Right cardiac atrium (tissue), 5 donors: ENCODE results near the gene ING4. TPM values are rescaled to one million over a fixed set of nuclear protein-coding genes. Genes with fewer than 3 reads are reported as not detected.
A peak's percentile ranks its signal among the peaks of the same experiment; 100 is the strongest.

Experiments
- ATAC-seq, 2 donors: fragments of 200-7000 bp; cut with Tn5 transposase; one replicate each; pipeline versions ENCODE4 v1.8.0 to v1.9.1; 2020; ENCODE audit warnings: moderate library complexity in 2 of 2, mild to moderate bottlenecking in 1 of 2
- DNase-seq, 3 donors: peaks; one replicate each; pipeline ENCODE4 v3.0.0-alpha.2; 2020
- H3K27ac ChIP-seq: one replicate; pipeline ENCODE4 v1.5.1; 2013; ENCODE audit warnings: mild to moderate bottlenecking, low read length, control low read depth, moderate library complexity
- H3K27me3 ChIP-seq: one replicate; pipeline ENCODE4 v1.6.1; 2013; ENCODE audit not compliant: control insufficient read depth, insufficient read depth
- H3K4me1 ChIP-seq: one replicate; pipeline ENCODE4 v1.6.1; 2013; ENCODE audit warnings: low read length; ENCODE audit not compliant: control insufficient read depth, insufficient read depth
- H3K4me3 ChIP-seq: one replicate; pipeline ENCODE4 v1.5.1; 2013; ENCODE audit warnings: low read length, control low read depth
- H3K9me3 ChIP-seq: one replicate; pipeline ENCODE4 v1.6.1; 2013; ENCODE audit warnings: low read length; ENCODE audit not compliant: control insufficient read depth
- WGBS: extraction: QIAGEN DNeasy Blood & Tissue Kit; methylation state at CpG from one replicate; pipeline ENCODE4 v1.1.7; 2013; 5-methylcytosine and 5-hydroxymethylcytosine counted together
- intact Hi-C, 4 donors: fragments of 100-400 bp; cut with DNase I; formaldehyde crosslinking; loops; one replicate each; pipeline versions ENCODE4 v1.11.0 to v1.14.0; 2022 to 2023
- polyA plus RNA-seq: library from polyadenylated mRNA; stranded (reverse); fragments of 200-250 nt; gene quantifications from one replicate; pipeline ENCODE4 v1.2.3, GENCODE V29; 2013
- total RNA-seq, 4 donors: library from RNA; stranded (reverse); fragmentation: NEBNext Ultra II Directional; extraction: Animal tissue kit (Norgen Biotek cat#: 25700); gene quantifications; one replicate each; pipeline ENCODE4 v1.2.1, GENCODE V29; 2021
- donor health status: healthy with polysubstance abuse.
- donor health status: DM: no; HTN: yes; CAD: no.
- donor health status: DM: no; HTN: no; CAD: no.
- donor health status: DM: no; HTN: yes; CAD: no; lungs with severe emphysema.
- donor health status: DM: yes; HTN: yes; CAD: no.

ING4 gene
- total and polyA plus RNA-seq, 5 donors, result 18.3 to 31.2 (median 29.9) TPM

- 57% methylated on average over 5 of the region's 5 CpGs for WGBS
- DNase-seq (no peak), ATAC-seq (no peak)
- Histone ChIP-seq H3K27ac (no peak overlapping the region), H3K27me3 (no peaks in the 10 kb centered on the region), H3K4me1 (peaks cover 2% of the 10 kb centered on the region), H3K9me3 (no peaks in the 10 kb centered on the region), H3K4me3 (no peak overlapping the region)
- intact Hi-C loops, result no loop called here
These were observed 27.5 kb downstream of the ING4 start for GRCh38 chr12:6635375-6635855.

GRCh38 chr12:6632026-6632983 is 30.6 kb downstream of the ING4 start:
- ATAC-seq (peak; percentile 17 to 42), DNase-seq (no peak)
- no peaks in the 10 kb centered on the region for H3K27me3 ChIP-seq
- H3K9me3 ChIP-seq, result no peaks in the 10 kb centered on the region
- intact Hi-C loops, result no loop called here
- H3K4me1 ChIP-seq, result peaks cover 2% of the 10 kb centered on the region
- WGBS, result 57% methylated on average over 21 of the region's 21 CpGs
- no peak overlapping the region for H3K4me3 ChIP-seq
- H3K27ac ChIP-seq, result no peak overlapping the region

GRCh38 chr12:6631549-6631961 is 31.4 kb downstream of the ING4 start:
- no peak overlapping the region for H3K4me3 ChIP-seq
- 58% methylated on average over 3 of the region's 3 CpGs for WGBS
- DNase-seq, result no peak

GRCh38 chr12:6630736-6631135 is 32.2 kb downstream of the ING4 start:
- no peak overlapping the region for H3K27ac ChIP-seq
- H3K4me3 ChIP-seq, result no peak overlapping the region

More at GRCh38 chr12:6631549-6631961, 31.4 kb downstream of the ING4 start:
- no peaks in the 10 kb centered on the region for H3K9me3 ChIP-seq
- no peak overlapping the region for H3K27ac ChIP-seq
- peak; percentile 23 to 62 for ATAC-seq
- H3K4me1 ChIP-seq, result peaks cover 2% of the 10 kb centered on the region
- H3K27me3 ChIP-seq, result no peaks in the 10 kb centered on the region
- intact Hi-C loops, result no loop called here

GRCh38 chr12:6627616-6628015 is 35.3 kb downstream of the ING4 start:
- Histone ChIP-seq H3K27me3 (no peaks in the 10 kb centered on the region), H3K27ac (no peak overlapping the region), H3K9me3 (no peaks in the 10 kb centered on the region), H3K4me3 (no peak overlapping the region), H3K4me1 (peaks cover 2% of the 10 kb centered on the region)
- WGBS, result 45% methylated on average over 7 of the region's 7 CpGs
- ATAC-seq (no peak), DNase-seq (no peak)
- intact Hi-C loops, result no loop called here

More at GRCh38 chr12:6630736-6631135, 32.2 kb downstream of the ING4 start:
- intact Hi-C loops, result no loop called here
- Histone ChIP-seq H3K27me3 (no peaks in the 10 kb centered on the region), H3K9me3 (no peaks in the 10 kb centered on the region), H3K4me1 (peaks cover 2% of the 10 kb centered on the region)
- 53% methylated on average over 5 of the region's 5 CpGs for WGBS
- no peak for ATAC-seq
- DNase-seq, result no peak

GRCh38 chr12:6626654-6627283 is 36.1 kb downstream of the ING4 start:
- no peak overlapping the region for H3K4me3 ChIP-seq
- intact Hi-C loops, result no loop called here
- H3K9me3 ChIP-seq, result no peaks in the 10 kb centered on the region
- peaks cover 2% of the 10 kb centered on the region for H3K4me1 ChIP-seq
- ATAC-seq (no peak), DNase-seq (no peak)
- H3K27ac ChIP-seq, result no peak overlapping the region
- WGBS, result 58% methylated on average over 8 of the region's 8 CpGs
- no peaks in the 10 kb centered on the region for H3K27me3 ChIP-seq

GRCh38 chr12:6620885-6621274 is 42.0 kb downstream of the ING4 start:
- 78% methylated on average over 29 of the region's 29 CpGs for WGBS
- DNase-seq (no peak), ATAC-seq (peak in 1 of 2 donors; percentile 3)
- no peaks in the 10 kb centered on the region for H3K9me3 ChIP-seq
- no peak overlapping the region for H3K4me3 ChIP-seq
- H3K4me1 ChIP-seq, result no peaks in the 10 kb centered on the region
- H3K27ac ChIP-seq, result no peak overlapping the region
- no peaks in the 10 kb centered on the region for H3K27me3 ChIP-seq
- intact Hi-C loops, result no loop called here

GRCh38 chr12:6620137-6620884 is 42.6 kb downstream of the ING4 start:
- H3K9me3 ChIP-seq, result no peaks in the 10 kb centered on the region
- DNase-seq (peak; percentile 58 to 82 (median 73)), ATAC-seq (peak; percentile 52 to 69)
- no peaks in the 10 kb centered on the region for H3K27me3 ChIP-seq
- intact Hi-C loops, result no loop called here
- H3K4me3 ChIP-seq, result no peak overlapping the region
- 23% methylated on average over 88 of the region's 88 CpGs for WGBS
- no peaks in the 10 kb centered on the region for H3K4me1 ChIP-seq
- no peak overlapping the region for H3K27ac ChIP-seq

- Histone ChIP-seq H3K9me3 (no peaks in the 10 kb centered on the region), H3K27me3 (no peaks in the 10 kb centered on the region), H3K4me1 (peaks cover 5% of the 10 kb centered on the region), H3K27ac (no peak overlapping the region), H3K4me3 (no peak overlapping the region)
- intact Hi-C loops, result loop anchor here in 3 of 4 donors (10.0 kb wide), 3 partner anchors 66 to 206 kb away; partner anchors contain the start of genes GPR162 (in 1 of the 3), P3H3 (in 1 of the 3) and ZNF384 (in 1 of the 3)
- DNase-seq (no peak), ATAC-seq (no peak)
- 79% methylated on average over 5 of the region's 5 CpGs for WGBS
These were observed 44.3 kb downstream of the ING4 start for GRCh38 chr12:6618483-6619225.

- Histone ChIP-seq H3K9me3 (no peaks in the 10 kb centered on the region), H3K4me3 (no peak overlapping the region), H3K27me3 (no peaks in the 10 kb centered on the region), H3K4me1 (peaks cover 19% of the 10 kb centered on the region), H3K27ac (no peak overlapping the region)
- 45% methylated on average over 3 of the region's 3 CpGs for WGBS
- DNase-seq (no peak), ATAC-seq (no peak)
- intact Hi-C loops, result loop anchor here in 3 of 4 donors (10.0 kb wide), 3 partner anchors 69 to 209 kb away; partner anchors contain the start of genes GPR162 (in 1 of the 3), P3H3 (in 1 of the 3) and ZNF384 (in 1 of the 3)
These were observed 47.1 kb downstream of the ING4 start for GRCh38 chr12:6615802-6616201.
